Measurements from ENCODE around the gene MAGEA2B. TPM values are rescaled to one million over a fixed set of nuclear protein-coding genes. Genes with fewer than 3 reads are reported as not detected.
"Not testable (repeated sequence)": the region's sequence is repeated elsewhere in the genome, so short reads cannot be mapped to it uniquely, and the experiment has no call there.

The MAGEA2B gene
- total and polyA plus RNA-seq, 2 of the 8 experiments (the other 6 are each of a cell fraction or from before 2014, with no cell fraction given): 1.3 TPM; not detected in 1

DNA sequence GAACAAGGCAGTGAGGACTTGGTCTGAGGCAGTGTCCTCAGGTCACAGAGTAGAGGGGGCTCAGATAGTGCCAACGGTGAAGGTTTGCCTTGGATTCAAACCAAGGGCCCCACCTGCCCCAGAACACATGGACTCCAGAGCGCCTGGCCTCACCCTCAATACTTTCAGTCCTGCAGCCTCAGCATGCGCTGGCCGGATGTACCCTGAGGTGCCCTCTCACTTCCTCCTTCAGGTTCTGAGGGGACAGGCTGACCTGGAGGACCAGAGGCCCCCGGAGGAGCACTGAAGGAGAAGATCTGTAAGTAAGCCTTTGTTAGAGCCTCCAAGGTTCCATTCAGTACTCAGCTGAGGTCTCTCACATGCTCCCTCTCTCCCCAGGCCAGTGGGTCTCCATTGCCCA is 14.0 kb upstream of the MAGEA2B start:
- H3K79me2 ChIP-seq (ENCODE audit: control insufficient read depth in 1 of 2, insufficient read depth in 2 of 2, low read length in 2 of 2); H3K18ac ChIP-seq (ENCODE audit: extremely low read depth, low read length); H3K4ac ChIP-seq (replicated peaks; ENCODE audit: insufficient read length, low read depth, low read length); H3K4me2 ChIP-seq (ENCODE audit: insufficient read depth in 1 of 2, low read depth in 2 of 2, low read length in 2 of 2); H3K36me3 ChIP-seq (ENCODE audit: control insufficient read depth in 2 of 4, insufficient read depth in 4 of 4, low read length in 3 of 4); H2BK12ac ChIP-seq (ENCODE audit: low read depth, low read length); H3K56ac ChIP-seq (replicated peaks; ENCODE audit: insufficient read length, low read depth, low read length); CTCF ChIA-PET (ENCODE audit: partially characterized antibody); H2BK15ac ChIP-seq (ENCODE audit: low read length); H4K8ac ChIP-seq (ENCODE audit: extremely low read depth, insufficient read depth, low read length); H2AFZ ChIP-seq (ENCODE audit: low read length); POLR2A ChIA-PET (ENCODE audit: partially characterized antibody); H3K23me2 ChIP-seq (ENCODE audit: low read depth, low read length); H4K20me1 ChIP-seq (replicated peaks in 1 of 2; ENCODE audit: control insufficient read depth in 1 of 2, insufficient read depth in 2 of 2, low read length in 2 of 2); H4K91ac ChIP-seq (replicated peaks; ENCODE audit: insufficient read length, low read length); DNase-seq (ENCODE audit: low read depth in 1 of 2, low spot score in 2 of 2); H3K27me3 ChIP-seq (replicated peaks in 1 of 4; ENCODE audit: control insufficient read depth in 3 of 4, extremely low read depth in 1 of 4, insufficient read depth in 3 of 4, low read length in 3 of 4); H2BK5ac ChIP-seq (ENCODE audit: low read depth, low read length); FAIRE-seq; H3K79me1 ChIP-seq (ENCODE audit: low read depth, low read length); H3K4me3 ChIP-seq (ENCODE audit: extremely low read depth in 1 of 4, insufficient read depth in 2 of 4, low read depth in 3 of 4, low read length in 4 of 4); H2BK20ac ChIP-seq (ENCODE audit: low read length); H3K27ac ChIP-seq (ENCODE audit: low read depth, low read length); H2BK120ac ChIP-seq (replicated peaks; ENCODE audit: low read depth, low read length); H3K4me1 ChIP-seq (replicated peaks in 1 of 4; ENCODE audit: control insufficient read depth in 3 of 4, insufficient read depth in 4 of 4, low read length in 3 of 4); H3K9ac ChIP-seq (replicated peaks in 1 of 4; ENCODE audit: extremely low read depth in 1 of 4, low read depth in 3 of 4, low read length in 3 of 4); H3K23ac ChIP-seq (ENCODE audit: insufficient read length); H3K14ac ChIP-seq (ENCODE audit: insufficient read length); H4K5ac ChIP-seq (ENCODE audit: insufficient read length, low read depth, low read length); H2AK5ac ChIP-seq (ENCODE audit: low read depth, low read length); H3K9me3 ChIP-seq (ENCODE audit: insufficient read depth in 2 of 2, low read depth in 1 of 2, low read length in 1 of 2): not testable (repeated sequence)
- WGBS, 2 experiments (ENCODE audit: extremely low coverage in 1 of 2, insufficient coverage in 1 of 2, insufficient read length in 1 of 2, insufficient replicate concordance in 2 of 2, low coverage in 1 of 2, low lambda C conversion rate in 2 of 2, missing lambda C conversion rate in 1 of 2): 100% methylated on average over 1 of the region's 5 CpGs; no CpG with 5 or more reads in 1 of the 2 experiments

DNA sequence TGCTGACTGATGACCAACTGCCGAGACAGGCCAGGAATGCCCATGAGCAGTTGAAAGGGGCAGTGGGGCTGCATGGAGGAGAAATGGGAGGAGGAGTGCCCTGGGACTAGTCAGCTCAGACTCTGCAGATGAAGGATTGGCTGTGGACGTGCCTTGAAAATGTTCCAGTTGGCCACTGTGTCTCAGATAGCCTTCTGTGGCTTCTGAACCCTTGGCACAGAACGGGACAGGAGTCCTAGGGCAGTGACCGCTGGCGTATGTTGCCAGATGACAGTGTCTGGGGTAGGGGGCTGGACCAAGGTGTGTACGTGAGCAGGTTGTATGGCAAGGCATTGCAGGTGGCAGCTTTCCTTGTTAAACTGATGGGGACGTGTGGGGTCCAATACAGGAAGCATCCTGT is 7.9 kb upstream of the MAGEA2B start:
- H3K27me3 ChIP-seq (replicated peaks in 1 of 4; ENCODE audit: control insufficient read depth in 3 of 4, extremely low read depth in 1 of 4, insufficient read depth in 3 of 4, low read length in 3 of 4); FAIRE-seq: not testable (repeated sequence)
- WGBS, 2 experiments (ENCODE audit: extremely low coverage in 1 of 2, insufficient coverage in 1 of 2, insufficient read length in 1 of 2, insufficient replicate concordance in 2 of 2, low coverage in 1 of 2, low lambda C conversion rate in 2 of 2, missing lambda C conversion rate in 1 of 2): no CpG with 5 or more reads among the region's 7 CpGs

More for the DNA sequence above, 7.9 kb upstream of the MAGEA2B start:
- POLR2A ChIA-PET (ENCODE audit: partially characterized antibody); H3K79me1 ChIP-seq (ENCODE audit: low read depth, low read length); H3K23ac ChIP-seq (ENCODE audit: insufficient read length); H2BK15ac ChIP-seq (ENCODE audit: low read length); H3K79me2 ChIP-seq (ENCODE audit: control insufficient read depth in 1 of 2, insufficient read depth in 2 of 2, low read length in 2 of 2); H2AFZ ChIP-seq (ENCODE audit: low read length); H2BK5ac ChIP-seq (ENCODE audit: low read depth, low read length); H4K5ac ChIP-seq (ENCODE audit: insufficient read length, low read depth, low read length); DNase-seq (ENCODE audit: low read depth in 1 of 2, low spot score in 2 of 2); H2BK120ac ChIP-seq (replicated peaks; ENCODE audit: low read depth, low read length); CTCF ChIA-PET (ENCODE audit: partially characterized antibody); H3K23me2 ChIP-seq (ENCODE audit: low read depth, low read length); H3K18ac ChIP-seq (ENCODE audit: extremely low read depth, low read length); H3K4ac ChIP-seq (replicated peaks; ENCODE audit: insufficient read length, low read depth, low read length); H4K8ac ChIP-seq (ENCODE audit: extremely low read depth, insufficient read depth, low read length); H3K56ac ChIP-seq (replicated peaks; ENCODE audit: insufficient read length, low read depth, low read length); H3K36me3 ChIP-seq (ENCODE audit: control insufficient read depth in 2 of 4, insufficient read depth in 4 of 4, low read length in 3 of 4); H2BK12ac ChIP-seq (ENCODE audit: low read depth, low read length); H3K9me3 ChIP-seq (ENCODE audit: insufficient read depth in 2 of 2, low read depth in 1 of 2, low read length in 1 of 2); H3K27ac ChIP-seq (ENCODE audit: low read depth, low read length); H3K14ac ChIP-seq (ENCODE audit: insufficient read length); H3K4me2 ChIP-seq (ENCODE audit: insufficient read depth in 1 of 2, low read depth in 2 of 2, low read length in 2 of 2); H4K91ac ChIP-seq (replicated peaks; ENCODE audit: insufficient read length, low read length); H3K9ac ChIP-seq (replicated peaks in 1 of 4; ENCODE audit: extremely low read depth in 1 of 4, low read depth in 3 of 4, low read length in 3 of 4); H3K4me3 ChIP-seq (ENCODE audit: extremely low read depth in 1 of 4, insufficient read depth in 2 of 4, low read depth in 3 of 4, low read length in 4 of 4); H2BK20ac ChIP-seq (ENCODE audit: low read length); H3K4me1 ChIP-seq (replicated peaks in 1 of 4; ENCODE audit: control insufficient read depth in 3 of 4, insufficient read depth in 4 of 4, low read length in 3 of 4); H2AK5ac ChIP-seq (ENCODE audit: low read depth, low read length); H4K20me1 ChIP-seq (replicated peaks in 1 of 2; ENCODE audit: control insufficient read depth in 1 of 2, insufficient read depth in 2 of 2, low read length in 2 of 2): not testable (repeated sequence)
